Vagina (tissue), 2 donors: Measurements from ENCODE around the gene PDE11A.

Experiments
- CTCF ChIP-seq, 3 experiments: fragments of 450-650 bp in 2 of 3; fragments of 200-600 bp in 1 of 3; sonication (generic) in 1 of 3; IDR thresholded peaks; one replicate each; pipeline ENCODE4 v1.5.1; 2017 to 2019; ENCODE audit warnings: antibody characterized with exemption in 3 of 3, mild to moderate bottlenecking in 2 of 3, moderate library complexity in 2 of 3
- POLR2A ChIP-seq, 2 donors: fragments of 450-650 bp; IDR thresholded peaks; one replicate each; pipeline ENCODE4 v1.6.1; 2017; ENCODE audit warnings: antibody characterized with exemption in 2 of 2, mild to moderate bottlenecking in 2 of 2, moderate library complexity in 2 of 2

- TF ChIP-seq POLR2A (IDR thresholded peaks at IDR 0.05): no peak
- no peak for TF ChIP-seq CTCF (IDR thresholded peaks at IDR 0.05)
Measured at GRCh38 chr2:178068823-178069454, 3.6 kb downstream of the PDE11A start.
